CD4-positive, alpha-beta memory T cell (primary cell): ENCODE data around the gene SULT4A1. TPM values are rescaled to one million over a fixed set of nuclear protein-coding genes. Genes with fewer than 3 reads are reported as not detected.

Experiments
- CTCF ChIA-PET: fragments of 350-600 bp; sonication (Branson Sonifier 250); formaldehyde crosslinking; loops from one replicate; lab custom pipeline; 2021; ENCODE audit warnings: inconsistent platforms; ENCODE audit not compliant: partially characterized antibody; lab: Charles Lee
- POLR2A ChIA-PET: fragments of 350-600 bp; sonication (Branson Sonifier 250); formaldehyde crosslinking; loops from one replicate; lab custom pipeline; 2021; ENCODE audit not compliant: partially characterized antibody; lab: Charles Lee
- DNase-seq, 5 donors: peaks; one replicate each; pipeline versions ENCODE4 v3.0.0 to v3.0.0-alpha.2; 2020 to 2022; ENCODE audit warnings: mixed read lengths in 1 of 5
- H3K27ac ChIP-seq: one replicate; pipeline ENCODE4 v1.7.0; 2013; ENCODE audit warnings: low read depth, low read length
- H3K27me3 ChIP-seq: 2 replicates; pipeline ENCODE4 v1.7.0; 2013; ENCODE audit warnings: mild to moderate bottlenecking, low read length, moderate library complexity; ENCODE audit not compliant: insufficient read depth
- H3K36me3 ChIP-seq: 2 replicates; pipeline ENCODE4 v1.7.0; 2013; ENCODE audit warnings: mild to moderate bottlenecking, low read length, moderate library complexity; ENCODE audit not compliant: insufficient read depth
- H3K4me1 ChIP-seq: 2 replicates; pipeline ENCODE4 v1.7.0; 2013; ENCODE audit warnings: mild to moderate bottlenecking, low read length, moderate library complexity; ENCODE audit not compliant: insufficient read depth
- H3K4me3 ChIP-seq, 2 donors: one replicate each; pipeline ENCODE4 v1.7.0; 2013; ENCODE audit warnings: low read length in 2 of 2, mild to moderate bottlenecking in 1 of 2
- H3K9me3 ChIP-seq, 2 donors: one replicate each; pipeline ENCODE4 v1.7.0; 2013; ENCODE audit warnings: low read length in 2 of 2, control low read depth in 1 of 2; ENCODE audit not compliant: control insufficient read depth in 1 of 2
- H3K27ac Mint-ChIP-seq, 7 donors: one replicate each; pipeline ENCODE4 v1.8.0; 2020 to 2021; ENCODE audit warnings: mixed read lengths in 7 of 7, mild to moderate bottlenecking in 6 of 7, inconsistent platforms in 3 of 7, moderate library complexity in 3 of 7
- H3K27me3 Mint-ChIP-seq, 2 donors: one replicate each; pipeline ENCODE4 v1.8.0; 2020 to 2021; ENCODE audit warnings: mixed read lengths in 2 of 2
- H3K36me3 Mint-ChIP-seq, 2 donors: one replicate each; pipeline ENCODE4 v1.8.0; 2020 to 2021; ENCODE audit warnings: mixed read lengths in 2 of 2, inconsistent platforms in 1 of 2, mild to moderate bottlenecking in 1 of 2
- H3K4me1 Mint-ChIP-seq, 4 donors: one replicate each; pipeline ENCODE4 v1.8.0; 2020 to 2021; ENCODE audit warnings: mixed read lengths in 4 of 4, mild to moderate bottlenecking in 1 of 4
- H3K4me3 Mint-ChIP-seq, 8 donors: one replicate each; pipeline ENCODE4 v1.8.0; 2020 to 2021; ENCODE audit warnings: mixed read lengths in 8 of 8, mild to moderate bottlenecking in 7 of 8, moderate library complexity in 6 of 8, inconsistent platforms in 3 of 8
- H3K9me3 Mint-ChIP-seq, 8 donors: one replicate each; pipeline ENCODE4 v1.8.0; 2020 to 2021; ENCODE audit warnings: mixed read lengths in 8 of 8, mild to moderate bottlenecking in 5 of 8, inconsistent platforms in 3 of 8, moderate library complexity in 1 of 8
- intact Hi-C: fragments of 100-400 bp; cut with micrococcal nuclease; formaldehyde crosslinking; loops from one replicate; pipeline ENCODE4 v1.15.1; 2023
- polyA plus RNA-seq, 2 donors: library from polyadenylated mRNA; unstranded; fragments of 300-500 nt; fragmentation: Illumina TruSeq; gene quantifications; one replicate each; pipeline ENCODE4 v1.2.3, GENCODE V29; 2021
- total RNA-seq, 2 experiments: library from RNA; stranded (reverse); gene quantifications; one replicate each; pipeline ENCODE4 v1.2.3, GENCODE V29; 2021

The SULT4A1 gene
- total and polyA plus RNA-seq, 4 experiments from 2014 or later, result not detected

DNA sequence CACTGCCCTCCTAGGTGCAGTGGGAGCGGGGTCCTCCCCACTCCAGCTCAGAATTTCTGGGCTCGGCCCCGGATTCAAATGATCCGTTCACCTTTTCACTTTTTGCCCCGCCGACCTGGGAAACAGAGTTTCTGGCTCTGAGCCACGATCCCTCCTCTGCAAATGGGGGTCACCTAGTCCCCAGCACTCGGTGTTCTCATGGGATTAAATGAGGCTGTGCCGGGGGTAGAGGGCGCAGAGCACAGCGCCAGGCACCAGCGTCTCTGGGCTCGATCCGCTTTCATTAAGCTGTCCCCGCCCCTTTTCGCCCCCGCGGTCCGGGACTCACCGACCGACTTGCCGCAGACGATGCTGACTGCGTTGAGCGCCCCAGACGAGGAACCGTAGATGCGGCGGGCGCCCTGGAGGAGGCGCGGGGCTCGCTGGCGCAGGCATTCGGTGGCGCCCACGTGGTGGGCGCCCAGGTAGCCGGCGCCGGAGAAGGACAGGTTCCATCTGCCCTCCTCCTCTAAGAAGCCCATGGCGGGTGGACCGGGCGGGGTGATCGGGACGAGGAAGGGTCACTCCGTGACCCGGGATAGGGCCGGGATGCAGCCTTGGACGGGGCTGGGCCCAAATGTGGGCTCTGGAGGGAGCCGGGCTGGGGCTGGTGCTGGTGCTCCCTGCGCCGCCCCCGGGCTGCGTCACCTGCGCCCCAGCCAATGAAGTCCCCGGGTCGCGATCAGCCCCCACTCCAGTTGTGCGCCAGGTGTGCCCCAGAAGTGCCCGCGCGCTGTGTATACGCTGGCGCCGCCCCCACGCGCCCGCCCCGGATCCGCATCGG is 29.3 kb upstream of the SULT4A1 start, which contains the start of gene PNPLA5:
TSS of gene PNPLA5 (minus strand) at position 654 of the 823 bp plus-strand sequence. CDS start at position 521, 133 bp downstream.
- CTCF ChIA-PET, result interaction anchor here (0.8 kb wide), 1 partner anchor 9 kb away, joined by 3 read pairs; no protein-coding TSS in a partner anchor
- Mint-ChIP-seq H3K9me3 (no peaks in the 10 kb centered on the region), H3K27ac (no peak within 1 kb of the TSS), H3K36me3 (no peaks in the 10 kb centered on the region), H3K27me3 (peaks cover 27 to 35% of the 10 kb centered on the region in 2 donors), H3K4me1 (peaks cover 0 to 4% (median 0%) of the 10 kb centered on the region in 4 donors), H3K4me3 (peak within 1 kb of the TSS in 3 of 8 donors; percentile 13 to 49 (median 29))
- H3K9me3 ChIP-seq, result no peaks in the 10 kb centered on the region
- no peak for DNase-seq
- POLR2A ChIA-PET, result no interaction called here
- no peak within 1 kb of the TSS for H3K27ac ChIP-seq
- no peaks in the 10 kb centered on the region for H3K36me3 ChIP-seq
- peaks cover 8% of the 10 kb centered on the region for H3K27me3 ChIP-seq
- intact Hi-C loops, result no loop called here
- H3K4me1 ChIP-seq, result no peaks in the 10 kb centered on the region
- no peak within 1 kb of the TSS for H3K4me3 ChIP-seq

GRCh38 chr22:43890901-43891331 is 28.6 kb upstream of the SULT4A1 start:
- ChIA-PET CTCF (no interaction called here), POLR2A (no interaction called here)
- Histone ChIP-seq H3K27me3 (peaks cover 8% of the 10 kb centered on the region), H3K27ac (no peak overlapping the region), H3K4me3 (no peak overlapping the region), H3K4me1 (no peaks in the 10 kb centered on the region), H3K36me3 (no peaks in the 10 kb centered on the region), H3K9me3 (no peaks in the 10 kb centered on the region)
- H3K9me3 Mint-ChIP-seq, result peaks cover 0 to 2% (median 0%) of the 10 kb centered on the region in 8 donors
- H3K27ac Mint-ChIP-seq, result no peak overlapping the region
- H3K4me1 Mint-ChIP-seq, result peaks cover 0 to 4% (median 0%) of the 10 kb centered on the region in 4 donors
- peaks cover 27 to 35% of the 10 kb centered on the region in 2 donors for H3K27me3 Mint-ChIP-seq
- no peaks in the 10 kb centered on the region for H3K36me3 Mint-ChIP-seq
- peak overlapping the region in 1 of 8 donors; percentile 29 for H3K4me3 Mint-ChIP-seq
- intact Hi-C loops, result no loop called here
- DNase-seq, result no peak

DNA sequence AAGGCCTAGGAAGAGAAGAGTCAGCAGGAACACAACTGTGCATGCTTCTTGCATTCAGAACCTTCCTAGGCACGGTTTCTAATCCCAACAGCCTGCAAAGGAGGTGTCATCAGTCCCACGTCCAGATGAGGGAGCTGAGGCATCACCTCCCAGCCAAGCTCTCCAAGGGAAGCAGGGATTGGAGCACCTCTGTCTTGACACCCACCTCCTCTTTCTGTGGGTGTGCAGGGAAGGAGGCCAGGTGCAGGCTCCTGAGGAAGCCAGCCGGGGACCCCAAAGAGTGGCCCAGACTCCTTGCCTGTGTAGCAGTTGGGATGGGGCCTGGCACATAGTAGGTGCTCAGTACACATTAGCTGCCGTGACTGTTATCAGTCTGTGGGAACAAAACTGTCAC is 27.5 kb upstream of the SULT4A1 start:
- Mint-ChIP-seq H3K27ac (no peak overlapping the region), H3K9me3 (peaks cover 0 to 2% (median 0%) of the 10 kb centered on the region in 8 donors), H3K4me1 (peaks cover 0 to 4% (median under 1%) of the 10 kb centered on the region in 4 donors), H3K4me3 (no peak overlapping the region), H3K27me3 (peaks cover 27 to 35% of the 10 kb centered on the region in 2 donors), H3K36me3 (no peaks in the 10 kb centered on the region)
- no peak for DNase-seq
- Histone ChIP-seq H3K36me3 (no peaks in the 10 kb centered on the region), H3K27ac (no peak overlapping the region), H3K4me3 (no peak overlapping the region), H3K4me1 (no peaks in the 10 kb centered on the region), H3K9me3 (no peaks in the 10 kb centered on the region), H3K27me3 (peaks cover 8% of the 10 kb centered on the region)
- intact Hi-C loops, result loop anchor here (10.0 kb wide), 1 partner anchor 735 kb away; no protein-coding TSS in a partner anchor
- ChIA-PET CTCF (no interaction called here), POLR2A (no interaction called here)

DNA sequence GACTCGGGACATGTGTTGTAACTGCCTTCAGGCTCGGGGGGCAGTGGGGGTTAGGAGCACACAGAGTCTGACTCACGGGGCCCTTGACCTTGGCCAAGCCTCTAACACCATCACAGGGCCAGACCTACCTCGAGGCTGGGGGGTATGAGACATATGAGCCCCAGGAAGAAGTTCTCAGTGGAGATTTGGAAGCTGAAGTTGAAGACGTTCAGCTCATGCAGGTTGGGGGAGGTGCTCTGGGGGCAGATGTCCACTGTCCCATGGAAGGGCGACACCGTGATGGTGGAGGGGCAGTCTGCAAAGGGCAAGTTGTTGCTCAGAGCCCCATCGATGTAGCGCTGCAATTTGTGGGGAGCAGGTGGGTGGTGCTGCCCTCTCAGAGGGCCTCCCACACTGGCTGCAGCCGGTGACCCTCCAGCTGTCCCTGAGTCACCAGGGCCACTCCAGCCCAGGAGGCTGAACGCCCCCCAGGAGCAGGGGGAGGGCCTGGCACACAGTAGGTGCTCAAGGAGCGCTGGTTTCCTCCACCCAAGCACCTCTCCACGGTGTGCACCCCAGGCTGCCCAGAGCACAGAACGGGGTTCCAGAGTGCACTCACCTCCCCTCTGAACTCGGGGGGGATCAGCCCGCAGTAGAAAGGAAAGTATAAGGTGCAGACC is 27.0 kb upstream of the SULT4A1 start:
- Mint-ChIP-seq H3K9me3 (peaks cover 0 to 2% (median 0%) of the 10 kb centered on the region in 8 donors), H3K4me3 (no peak overlapping the region), H3K27ac (no peak overlapping the region), H3K36me3 (no peaks in the 10 kb centered on the region), H3K4me1 (peaks cover 0 to 7% (median 4%) of the 10 kb centered on the region in 4 donors), H3K27me3 (peaks cover 27 to 35% of the 10 kb centered on the region in 2 donors)
- H3K4me3 ChIP-seq, result no peak overlapping the region
- H3K9me3 ChIP-seq, result no peaks in the 10 kb centered on the region
- H3K27me3 ChIP-seq, result peaks cover 8% of the 10 kb centered on the region
- H3K4me1 ChIP-seq, result no peaks in the 10 kb centered on the region
- DNase-seq, result no peak
- no peak overlapping the region for H3K27ac ChIP-seq
- intact Hi-C loops, result loop anchor here (10.0 kb wide), 1 partner anchor 735 kb away; no protein-coding TSS in a partner anchor
- ChIA-PET POLR2A (no interaction called here), CTCF (no interaction called here)
- H3K36me3 ChIP-seq, result no peaks in the 10 kb centered on the region

DNA sequence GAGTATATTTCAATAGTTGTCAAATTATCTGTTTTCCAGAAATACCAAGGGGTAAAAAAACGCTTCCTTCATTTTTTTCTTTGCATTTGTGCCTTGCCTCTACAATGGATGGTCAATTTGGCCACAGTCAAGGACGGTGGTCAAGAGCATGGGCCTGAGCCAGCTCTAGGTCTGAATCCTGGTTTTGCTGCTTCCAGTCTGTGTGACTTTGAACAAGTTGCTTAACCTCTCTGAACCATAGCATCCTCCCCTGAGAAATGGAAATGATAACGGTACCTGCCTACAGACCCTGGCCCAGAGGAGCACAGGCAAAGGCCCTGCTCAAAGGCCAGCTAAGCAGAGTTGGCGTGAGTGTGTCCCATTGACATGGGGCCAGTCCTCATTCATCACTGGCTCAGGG is 26.4 kb upstream of the SULT4A1 start:
- POLR2A ChIA-PET, result no interaction called here
- peaks cover 24 to 33% of the 10 kb centered on the region in 2 donors for H3K27me3 Mint-ChIP-seq
- peaks cover 0 to 2% (median 0%) of the 10 kb centered on the region in 8 donors for H3K9me3 Mint-ChIP-seq
- Histone ChIP-seq H3K27ac (no peak overlapping the region), H3K9me3 (no peaks in the 10 kb centered on the region), H3K4me1 (no peaks in the 10 kb centered on the region), H3K36me3 (no peaks in the 10 kb centered on the region), H3K27me3 (peaks cover 8% of the 10 kb centered on the region), H3K4me3 (no peak overlapping the region)
- CTCF ChIA-PET, result no interaction called here
- H3K4me1 Mint-ChIP-seq, result peaks cover 0 to 8% (median 4%) of the 10 kb centered on the region in 4 donors
- H3K36me3 Mint-ChIP-seq, result no peaks in the 10 kb centered on the region
- H3K4me3 Mint-ChIP-seq, result no peak overlapping the region
- H3K27ac Mint-ChIP-seq, result no peak overlapping the region
- intact Hi-C loops, result loop anchor here (10.0 kb wide), 1 partner anchor 736 kb away; no protein-coding TSS in a partner anchor
- no peak for DNase-seq

GRCh38 chr22:43887391-43887790 is 25.1 kb upstream of the SULT4A1 start:
- H3K9me3 ChIP-seq, result no peaks in the 10 kb centered on the region
- Mint-ChIP-seq H3K27me3 (peaks cover 20 to 31% of the 10 kb centered on the region in 2 donors), H3K9me3 (peaks cover 0 to 2% (median 0%) of the 10 kb centered on the region in 8 donors), H3K4me3 (no peak overlapping the region), H3K4me1 (peaks cover 0 to 8% (median 3%) of the 10 kb centered on the region in 4 donors), H3K27ac (no peak overlapping the region), H3K36me3 (no peaks in the 10 kb centered on the region)
- POLR2A ChIA-PET, result no interaction called here
- CTCF ChIA-PET, result no interaction called here
- peaks cover 8% of the 10 kb centered on the region for H3K27me3 ChIP-seq
- DNase-seq, result no peak
- no peaks in the 10 kb centered on the region for H3K36me3 ChIP-seq
- intact Hi-C loops, result loop anchor here (10.0 kb wide), 1 partner anchor 737 kb away; no protein-coding TSS in a partner anchor
- no peak overlapping the region for H3K27ac ChIP-seq
- H3K4me3 ChIP-seq, result no peak overlapping the region
- H3K4me1 ChIP-seq, result no peaks in the 10 kb centered on the region

DNA sequence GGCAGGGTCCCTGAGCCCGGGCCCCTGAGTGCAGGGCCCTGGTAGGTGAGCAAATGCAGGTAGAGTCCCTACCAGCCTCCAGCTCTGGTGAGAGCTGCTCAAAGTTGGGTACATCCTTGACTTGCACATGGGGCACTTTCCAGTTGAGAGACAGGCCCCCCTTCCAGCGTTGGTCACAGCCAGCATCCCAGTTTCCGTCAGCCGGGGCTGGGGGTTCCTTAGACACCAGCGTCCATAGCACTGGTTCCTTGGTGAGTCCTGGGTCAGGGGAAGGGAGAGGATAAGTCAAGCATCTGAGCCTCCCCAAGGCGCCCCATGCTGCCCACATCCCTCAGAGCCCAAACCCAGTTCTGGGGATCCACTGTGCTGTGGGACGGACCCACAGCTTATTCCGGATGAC is 23.9 kb upstream of the SULT4A1 start:
- H3K9me3 Mint-ChIP-seq, result peaks cover 0 to 2% (median 0%) of the 10 kb centered on the region in 8 donors
- Histone ChIP-seq H3K4me1 (no peaks in the 10 kb centered on the region), H3K27me3 (peaks cover 8% of the 10 kb centered on the region), H3K9me3 (no peaks in the 10 kb centered on the region), H3K27ac (no peak overlapping the region), H3K4me3 (no peak overlapping the region), H3K36me3 (no peaks in the 10 kb centered on the region)
- peaks cover 0 to 8% (median 3%) of the 10 kb centered on the region in 4 donors for H3K4me1 Mint-ChIP-seq
- intact Hi-C loops, result loop anchor here (10.0 kb wide), 1 partner anchor 739 kb away; no protein-coding TSS in a partner anchor
- H3K4me3 Mint-ChIP-seq, result no peak overlapping the region
- H3K27ac Mint-ChIP-seq, result no peak overlapping the region
- H3K27me3 Mint-ChIP-seq, result peaks cover 19 to 27% of the 10 kb centered on the region in 2 donors
- no peaks in the 10 kb centered on the region for H3K36me3 Mint-ChIP-seq
- DNase-seq, result no peak
- ChIA-PET CTCF (no interaction called here), POLR2A (no interaction called here)
